ENCODE measurements around the gene HACD3. TPM values are rescaled to one million over a fixed set of nuclear protein-coding genes. Genes with fewer than 3 reads are reported as not detected.

HACD3 gene
- polyA plus RNA-seq, 1 of the 3 experiments (the other 2 are of a cell fraction) = 45.7 TPM

- no peak overlapping the region for H3K4me3 ChIP-seq (ENCODE audit: low read depth in 2 of 2, low read length in 1 of 2)
- no peak overlapping the region for H3K9ac ChIP-seq
- DNase-seq = no peak
- peaks cover 22% of the 10 kb centered on the region for H4K20me1 ChIP-seq (ENCODE audit: insufficient read depth)
- H3K27me3 ChIP-seq (ENCODE audit: insufficient read depth) = no peaks in the 10 kb centered on the region
- no peak overlapping the region for H2AFZ ChIP-seq (ENCODE audit: low read depth)
- no peak overlapping the region for H3K4me2 ChIP-seq
- POLR2A ChIA-PET = interaction anchor here (1.5 kb wide), 1 partner anchor 11 kb away, joined by 6 read pairs; the partner anchor contains the start of gene HACD3
- H3K9me2 ChIP-seq = no peaks in the 10 kb centered on the region
- TF ChIP-seq TAF1 (IDR thresholded peaks at IDR 0.05; ENCODE audit: borderline replicate concordance, low read depth, low read length) (no peak), ZBTB33 (IDR thresholded peaks at IDR 0.05; ENCODE audit: borderline replicate concordance, low read depth) (no peak), GATA2 (CRISPR knock-in tag; IDR thresholded peaks at IDR 0.05) (no peak), MEF2A (IDR thresholded peaks at IDR 0.05; ENCODE audit: borderline replicate concordance, low read depth) (no peak), SMC3 (IDR thresholded peaks at IDR 0.05; ENCODE audit: low read depth, low read length) (no peak), EP300 (IDR thresholded peaks at IDR 0.05; ENCODE audit: borderline replicate concordance in 1 of 2, low read depth in 1 of 2, low read length in 1 of 2) (no peak), FOXJ3 (CRISPR knock-in tag; IDR thresholded peaks at IDR 0.05) (no peak), CHD2 (IDR thresholded peaks at IDR 0.05; ENCODE audit: low read length, partially characterized antibody) (no peak), FOXM1 (IDR thresholded peaks at IDR 0.05; ENCODE audit: low read depth) (no peak), RCOR1 (IDR thresholded peaks at IDR 0.05; ENCODE audit: low read length) (no peak), USF2 (IDR thresholded peaks at IDR 0.05; ENCODE audit: borderline replicate concordance, low read depth, low read length) (no peak), TEAD4 (IDR thresholded peaks at IDR 0.05; ENCODE audit: borderline replicate concordance, insufficient read depth) (no peak), SIN3A (IDR thresholded peaks at IDR 0.05; ENCODE audit: borderline replicate concordance, low read depth, low read length) (no peak), PBX3 (IDR thresholded peaks at IDR 0.05) (no peak), RXRA (IDR thresholded peaks at IDR 0.05; ENCODE audit: borderline replicate concordance, low read depth) (no peak), REST (IDR thresholded peaks at IDR 0.05; ENCODE audit: low read depth, low read length) (no peak), EZH2phosphoT487 (IDR thresholded peaks at IDR 0.05; ENCODE audit: borderline replicate concordance, low read depth) (no peak)
- CTCF ChIA-PET = interaction anchor here (0.5 to 1.1 kb wide), 6 partner anchors 8 to 114 kb away, joined by 3 to 6 read pairs (median 3); partner anchors contain the start of gene INTS14
- H3K36me3 ChIP-seq (replicated peaks in 1 of 2; ENCODE audit: control insufficient read depth in 1 of 2, insufficient read depth in 2 of 2, low read length in 1 of 2) = peaks cover 8 to 17% of the 10 kb centered on the region in 2 experiments
- peaks cover 4% of the 10 kb centered on the region for H3F3A ChIP-seq (replicated peaks; ENCODE audit: insufficient read depth)
- peaks cover 9 to 12% of the 10 kb centered on the region in 2 experiments; a peak in 3 of 4 replicates for H3K4me1 ChIP-seq (ENCODE audit: control insufficient read depth in 1 of 2, insufficient read depth in 2 of 2, low read depth in 1 of 2, low read length in 1 of 2)
- H3K9me3 ChIP-seq = no peaks in the 10 kb centered on the region
- H3K79me2 ChIP-seq (ENCODE audit: insufficient read depth) = peaks cover 37% of the 10 kb centered on the region
- WGBS (ENCODE audit: low lambda C conversion rate) = 88% methylated on average over 4 of the region's 4 CpGs
- H3K27ac ChIP-seq (ENCODE audit: low read depth in 2 of 2, low read length in 1 of 2) = no peak overlapping the region
These were observed 11.5 kb upstream of the HACD3 start for GRCh38 chr15:65518633-65519285.

All from SK-N-SH (cell line).